ENCODE results near the gene PTBP2. TPM values are rescaled to one million over a fixed set of nuclear protein-coding genes. Genes with fewer than 3 reads are reported as not detected.

PTBP2 gene
- total RNA-seq, 4 donors from 2014 or later = 24.7 to 630 (median 44.3) TPM

DNA sequence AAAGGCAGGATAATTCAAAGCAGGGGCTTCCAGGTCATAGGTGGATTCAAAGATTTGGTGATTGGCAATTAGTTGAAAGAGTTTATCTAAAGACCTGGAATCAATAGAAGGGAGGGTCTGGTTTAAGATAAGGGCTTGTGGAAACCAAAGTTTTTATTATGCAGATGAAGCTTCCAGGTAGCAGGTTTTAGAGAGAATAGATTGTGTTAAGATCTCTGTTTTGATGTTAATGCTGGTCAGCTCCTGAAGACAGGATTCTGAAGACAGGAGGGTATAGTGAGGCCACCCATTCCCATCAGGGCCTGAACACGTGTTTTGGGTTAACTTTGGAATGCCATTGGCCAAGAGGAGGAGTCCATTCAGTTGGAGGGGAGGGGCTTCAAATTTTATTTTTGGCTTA lies 6.1 kb upstream of the PTBP2 start:
- Histone ChIP-seq H3K4me3 (no peak overlapping the region), H3K27me3 (no peaks in the 10 kb centered on the region), H3K36me3 (no peaks in the 10 kb centered on the region), H3K27ac (no peak overlapping the region), H3K9me3 (no peaks in the 10 kb centered on the region), H3K4me1 (no peaks in the 10 kb centered on the region)
- in situ Hi-C loops (cut with MboI; ENCODE audit: low pct_ligation_motif_present in 1 of 4, low pct_unique_long_range_greater_than_20kb in 1 of 4, low sequenced_read_pairs in 3 of 4) (no loop called here), intact Hi-C loops (cut with DNase I; ENCODE audit: low total_unique reads) (no loop called here)
- DNase-seq = no peak
- TF ChIP-seq POLR2A (IDR thresholded peaks at IDR 0.05) (no peak), POLR2AphosphoS5 (IDR thresholded peaks at IDR 0.05) (no peak), EP300 (IDR thresholded peaks at IDR 0.05; ENCODE audit: low read depth) (no peak)
- TF ChIP-seq, protein P1, sequence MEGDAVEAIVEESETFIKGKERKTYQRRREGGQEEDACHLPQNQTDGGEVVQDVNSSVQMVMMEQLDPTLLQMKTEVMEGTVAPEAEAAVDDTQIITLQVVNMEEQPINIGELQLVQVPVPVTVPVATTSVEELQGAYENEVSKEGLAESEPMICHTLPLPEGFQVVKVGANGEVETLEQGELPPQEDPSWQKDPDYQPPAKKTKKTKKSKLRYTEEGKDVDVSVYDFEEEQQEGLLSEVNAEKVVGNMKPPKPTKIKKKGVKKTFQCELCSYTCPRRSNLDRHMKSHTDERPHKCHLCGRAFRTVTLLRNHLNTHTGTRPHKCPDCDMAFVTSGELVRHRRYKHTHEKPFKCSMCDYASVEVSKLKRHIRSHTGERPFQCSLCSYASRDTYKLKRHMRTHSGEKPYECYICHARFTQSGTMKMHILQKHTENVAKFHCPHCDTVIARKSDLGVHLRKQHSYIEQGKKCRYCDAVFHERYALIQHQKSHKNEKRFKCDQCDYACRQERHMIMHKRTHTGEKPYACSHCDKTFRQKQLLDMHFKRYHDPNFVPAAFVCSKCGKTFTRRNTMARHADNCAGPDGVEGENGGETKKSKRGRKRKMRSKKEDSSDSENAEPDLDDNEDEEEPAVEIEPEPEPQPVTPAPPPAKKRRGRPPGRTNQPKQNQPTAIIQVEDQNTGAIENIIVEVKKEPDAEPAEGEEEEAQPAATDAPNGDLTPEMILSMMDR (IDR thresholded peaks at IDR 0.05) = no peak
- 52 to 100% methylated on average over 1 of the region's 1 CpG for WGBS, 2 donors (ENCODE audit: low coverage in 1 of 2)

DNA sequence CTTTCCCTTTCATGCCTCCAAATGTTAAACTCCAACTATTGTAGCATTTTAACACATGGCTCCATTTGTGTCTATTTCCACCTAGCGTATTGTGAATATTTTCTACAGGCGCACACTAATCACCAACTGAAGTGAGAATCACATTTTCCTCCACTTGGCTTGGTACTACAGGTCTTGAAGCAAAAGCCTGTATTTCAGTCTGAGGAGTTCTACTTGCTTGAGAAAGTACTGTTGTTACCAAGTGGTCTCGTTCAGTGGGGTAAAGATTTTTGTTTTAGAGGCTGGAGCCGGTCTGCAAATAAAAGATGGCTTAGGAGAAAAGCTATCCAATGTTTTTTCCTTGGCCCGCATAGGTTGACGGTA lies 550 bp upstream of the PTBP2 start:
- Histone ChIP-seq H3K27ac (peak overlapping the region; percentile 90 to 96 (median 92)), H3K4me1 (peaks cover 0 to 17% (median 12%) of the 10 kb centered on the region in 4 donors), H3K36me3 (no peaks in the 10 kb centered on the region), H3K27me3 (no peaks in the 10 kb centered on the region), H3K4me3 (peak overlapping the region; percentile 57 to 86 (median 67)), H3K9me3 (no peaks in the 10 kb centered on the region)
- intact Hi-C loops (cut with DNase I; ENCODE audit: low total_unique reads) (no loop called here), in situ Hi-C loops (cut with MboI; ENCODE audit: low pct_ligation_motif_present in 1 of 4, low pct_unique_long_range_greater_than_20kb in 1 of 4, low sequenced_read_pairs in 3 of 4) (no loop called here)
- DNase-seq = no peak
- TF ChIP-seq POLR2A (IDR thresholded peaks at IDR 0.05) (no peak), POLR2AphosphoS5 (IDR thresholded peaks at IDR 0.05) (no peak), EP300 (IDR thresholded peaks at IDR 0.05; ENCODE audit: low read depth) (no peak)
- TF ChIP-seq, protein P1 (IDR thresholded peaks at IDR 0.05) = no peak
- 21 to 73% methylated on average over 3 to 6 of the region's 6 CpGs for WGBS, 2 donors (ENCODE audit: low coverage in 1 of 2)

DNA sequence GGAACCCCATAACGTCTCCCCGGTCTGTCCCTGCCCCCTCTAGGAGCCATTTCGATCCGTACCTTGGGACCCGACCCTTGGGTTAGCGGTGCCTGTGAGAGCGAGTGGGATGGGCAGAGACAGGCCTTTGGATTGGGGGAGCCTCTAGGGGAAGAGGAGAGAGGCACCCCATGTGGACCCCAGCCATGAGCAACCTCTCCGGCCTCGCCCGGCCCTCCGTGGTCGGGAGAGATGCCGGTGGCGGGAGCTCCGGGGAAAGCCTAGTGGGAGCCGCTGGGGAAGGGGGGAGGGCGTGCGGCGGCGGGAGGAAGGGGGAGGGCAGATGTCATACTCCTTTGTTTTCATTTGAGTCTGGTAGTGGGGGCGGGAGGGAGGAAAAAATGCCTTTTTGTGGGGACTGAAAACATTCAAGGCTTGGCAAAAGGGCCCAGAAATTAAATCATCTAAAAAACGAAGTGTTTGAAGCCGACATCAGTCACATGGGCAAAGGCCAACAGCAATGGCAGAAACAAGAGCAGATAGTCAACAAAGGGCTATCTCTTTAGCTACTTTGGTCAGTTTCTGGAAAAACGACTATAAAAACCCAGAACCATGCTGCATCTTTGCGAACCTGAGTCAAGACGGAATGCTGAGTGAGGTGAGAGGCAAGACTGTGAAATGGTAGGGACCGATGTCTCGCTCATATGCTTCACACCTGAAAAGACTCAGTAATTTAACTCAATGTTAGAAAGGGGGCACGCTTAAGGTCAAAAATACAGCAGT lies 758 bp downstream of the PTBP2 start:
- peak; percentile 62 for DNase-seq
- in situ Hi-C loops (cut with MboI; ENCODE audit: low pct_ligation_motif_present in 1 of 4, low pct_unique_long_range_greater_than_20kb in 1 of 4, low sequenced_read_pairs in 3 of 4) = no loop called here
- no peaks in the 10 kb centered on the region for H3K36me3 ChIP-seq
- H3K27ac ChIP-seq = peak overlapping the region; percentile 90 to 96 (median 92)
- no peaks in the 10 kb centered on the region for H3K9me3 ChIP-seq
- no peaks in the 10 kb centered on the region for H3K27me3 ChIP-seq
- 0 to 1% methylated on average over 11 to 27 of the region's 29 CpGs for WGBS, 2 donors (ENCODE audit: low coverage in 1 of 2)
- H3K4me1 ChIP-seq = peaks cover 0 to 17% (median 12%) of the 10 kb centered on the region in 4 donors
- peak; percentile 33 for TF ChIP-seq POLR2A (IDR thresholded peaks at IDR 0.05)
- TF ChIP-seq, protein P1 (IDR thresholded peaks at IDR 0.05) = no peak
- peak overlapping the region; percentile 57 to 87 (median 74) for H3K4me3 ChIP-seq
- intact Hi-C loops (cut with DNase I; ENCODE audit: low total_unique reads) = no loop called here

DNA sequence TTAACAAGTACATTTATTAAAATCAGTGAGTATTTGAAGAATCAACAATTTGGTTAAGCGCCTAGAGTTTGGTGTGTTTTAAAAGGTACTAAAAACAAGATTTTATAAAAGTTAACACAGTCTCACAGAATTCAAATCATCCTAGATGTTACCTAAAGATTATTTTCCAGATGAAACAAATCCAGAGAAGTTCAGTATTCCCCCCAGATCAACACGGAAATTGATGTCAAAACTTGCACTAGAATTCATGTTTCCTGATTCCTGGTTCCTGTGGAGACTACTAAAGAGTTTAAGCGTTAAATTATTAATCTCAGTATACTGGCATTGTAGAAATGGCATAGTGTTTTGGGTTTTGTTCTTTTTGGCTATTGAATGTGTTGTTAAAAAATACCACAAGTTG lies 1.4 kb downstream of the PTBP2 start:
- H3K4me1 ChIP-seq = peaks cover 0 to 20% (median 16%) of the 10 kb centered on the region in 4 donors
- TF ChIP-seq, protein P1 (IDR thresholded peaks at IDR 0.05) = no peak
- no peak for TF ChIP-seq POLR2AphosphoS5 (IDR thresholded peaks at IDR 0.05)
- no peak for TF ChIP-seq POLR2A (IDR thresholded peaks at IDR 0.05)
- no peak for TF ChIP-seq EP300 (IDR thresholded peaks at IDR 0.05; ENCODE audit: low read depth)
- DNase-seq = no peak
- intact Hi-C loops (cut with DNase I; ENCODE audit: low total_unique reads) = no loop called here
- H3K36me3 ChIP-seq = no peaks in the 10 kb centered on the region
- H3K27ac ChIP-seq = peak overlapping the region; percentile 90 to 96 (median 92)
- in situ Hi-C loops (cut with MboI; ENCODE audit: low pct_ligation_motif_present in 1 of 4, low pct_unique_long_range_greater_than_20kb in 1 of 4, low sequenced_read_pairs in 3 of 4) = no loop called here
- H3K4me3 ChIP-seq = peak overlapping the region; percentile 57 to 87 (median 74)
- H3K27me3 ChIP-seq = no peaks in the 10 kb centered on the region
- WGBS, 2 donors (ENCODE audit: low coverage in 1 of 2) = 19 to 24% methylated on average over 3 of the region's 3 CpGs
- no peaks in the 10 kb centered on the region for H3K9me3 ChIP-seq

Data from transverse colon (tissue), 4 donors.